GM12892 (cell line): Measurements from ENCODE around the gene ABHD2.

Source experiments
- POLR2A ChIP-seq: IDR thresholded peaks from 2 replicates; pipeline ENCODE4 v1.6.1; 2011; ENCODE audit warnings: low read depth, low read length, control low read depth
- POLR2AphosphoS5 ChIP-seq: IDR thresholded peaks from 2 replicates; pipeline ENCODE4 v1.6.1; 2011; ENCODE audit warnings: low read depth, low read length, control low read depth

DNA sequence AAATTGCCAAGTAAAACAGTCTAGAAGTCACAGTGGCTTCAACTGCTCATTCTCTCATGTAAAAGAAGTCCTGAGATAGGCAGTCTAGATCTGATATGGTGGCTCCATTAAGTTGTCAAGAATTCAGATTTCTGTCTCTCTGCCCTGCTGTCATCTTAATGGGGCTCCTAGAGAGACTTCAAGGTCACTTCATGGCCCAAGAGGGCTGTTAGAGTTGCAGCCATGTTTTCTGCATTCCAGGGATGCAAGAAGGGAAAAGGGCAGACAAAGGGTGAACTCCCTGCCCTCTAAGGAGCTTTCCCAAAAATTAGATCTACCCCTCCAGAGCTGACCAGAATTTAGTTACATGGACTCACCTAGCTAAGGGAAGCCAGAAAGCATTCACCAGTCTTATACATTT lies 23.1 kb downstream of the ABHD2 start:
- TF ChIP-seq POLR2A = no peak
- no peak for TF ChIP-seq POLR2AphosphoS5
